ENCODE results near the gene HOXA6.

GRCh38 chr7:27152816-27153442 is 5.4 kb upstream of the HOXA6 start:
- TF ChIP-seq EZH2 (IDR thresholded peaks at IDR 0.05; ENCODE audit: low read length, missing control alignments) (no peak), CTCF (conservative IDR thresholded peaks at IDR 0.05 in 1 of 2, IDR thresholded peaks at IDR 0.05 in 1 of 2; ENCODE audit: low read depth in 1 of 2, low read length in 2 of 2) (no peak)
